PFSK-1 (cell line): ENCODE data around the gene CADM2.

Experiments
- POLR2AphosphoS5 ChIP-seq: IDR thresholded peaks from 2 replicates; pipeline ENCODE4 v1.6.1; 2012; ENCODE audit warnings: low read depth, mild to moderate bottlenecking, control low read depth, low read length, moderate library complexity
- REST ChIP-seq, 2 experiments: IDR thresholded peaks; 2 replicates each; pipeline versions ENCODE4 v1.6.1 to v1.8.0; 2011 to 2012; ENCODE audit warnings: low read depth in 2 of 2, low read length in 2 of 2, control low read depth in 1 of 2, inconsistent platforms in 1 of 2, mild to moderate bottlenecking in 1 of 2, moderate library complexity in 1 of 2; ENCODE audit not compliant: insufficient read depth in 1 of 2
- SIN3A ChIP-seq: IDR thresholded peaks from 2 replicates; pipeline ENCODE4 v1.6.1; 2012; ENCODE audit warnings: mild to moderate bottlenecking, low read length, moderate library complexity, borderline replicate concordance; ENCODE audit not compliant: insufficient read depth
- TAF1 ChIP-seq: IDR thresholded peaks from 2 replicates; pipeline ENCODE4 v1.6.1; 2012; ENCODE audit warnings: low read length, control low read depth, borderline replicate concordance; ENCODE audit not compliant: insufficient read depth

GRCh38 chr3:85681906-85682305 is 723.1 kb downstream of the CADM2 start:
- TF ChIP-seq POLR2AphosphoS5 (no peak), SIN3A (no peak), REST (IDR thresholded peaks at IDR 0.05; ENCODE audit: insufficient read depth in 1 of 2, low read depth in 2 of 2, low read length in 2 of 2) (no peak), TAF1 (no peak)
